BE2C (cell line): Measurements from ENCODE around the gene TRAM2.
A peak's percentile ranks its signal among the peaks of the same experiment; 100 is the strongest.

Experiments used
- DNase-seq: peaks from one replicate; pipeline ENCODE4 v3.0.0-alpha.2; 2020
- H3K27me3 ChIP-seq: fragments of 250-450 bp; sonication (Bioruptor Pico); 2 replicates; pipeline ENCODE4 v1.5.1; 2020; ENCODE audit warnings: mild to moderate bottlenecking
- H3K36me3 ChIP-seq: fragments of 250-450 bp; sonication (Bioruptor Pico); 2 replicates; pipeline ENCODE4 v1.5.1; 2020; ENCODE audit warnings: mild to moderate bottlenecking
- H3K4me1 ChIP-seq: fragments of 250-450 bp; sonication (Bioruptor Pico); 2 replicates; pipeline ENCODE4 v1.5.1; 2020
- H3K4me3 ChIP-seq: 2 replicates; pipeline ENCODE4 v1.5.1; 2011; ENCODE audit warnings: low read depth, low read length
- H3K9me3 ChIP-seq: fragments of 250-450 bp; sonication (Bioruptor Pico); 2 replicates; pipeline ENCODE4 v1.5.1; 2020
- TF ChIP-seq, protein P1 (sequence below): IDR thresholded peaks from 2 replicates; pipeline ENCODE4 v1.5.1; 2012; ENCODE audit warnings: mild to moderate bottlenecking, low read depth, low read length

Gene TRAM2

DNA sequence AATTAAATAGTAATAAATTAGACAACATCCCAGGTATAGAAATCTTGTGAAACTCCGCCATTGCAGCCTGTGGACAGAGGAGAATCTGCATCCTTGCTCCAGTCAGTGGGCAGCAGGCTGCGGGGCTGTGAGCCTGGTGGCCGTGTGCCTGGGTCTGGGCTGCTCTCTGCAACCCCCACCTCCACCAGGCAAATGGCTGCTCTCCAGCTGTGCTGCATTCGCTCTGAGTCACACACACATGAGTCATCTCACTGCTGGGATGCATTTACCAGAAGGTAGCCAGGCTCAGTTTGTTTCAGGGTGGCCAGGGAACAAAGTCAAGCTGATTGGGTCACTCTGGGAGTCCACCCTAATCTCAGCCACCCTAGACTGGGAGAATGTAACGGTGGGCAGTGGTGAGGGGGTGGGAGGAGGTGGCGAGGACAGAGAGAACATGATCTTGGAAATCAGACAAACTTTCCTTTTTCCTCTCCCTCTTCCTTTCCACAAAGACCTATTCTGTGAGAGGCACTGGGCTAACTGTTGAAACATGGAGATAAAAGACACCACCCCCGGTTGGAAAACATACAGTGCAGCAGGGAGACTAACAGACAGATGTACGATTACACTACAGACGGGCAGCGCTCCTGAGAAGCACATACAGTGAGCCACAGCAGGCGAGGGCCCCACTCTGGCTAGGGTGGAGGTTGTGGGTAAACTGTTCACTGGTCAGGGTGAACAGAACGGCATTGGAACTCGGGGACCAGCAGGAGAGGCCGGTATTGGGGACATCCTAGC lies 59.2 kb downstream of the TRAM2 start:
- Histone ChIP-seq H3K36me3 (no peaks in the 10 kb centered on the region; the same call in 1 of the 2 replicates), H3K27me3 (no peaks in the 10 kb centered on the region), H3K9me3 (no peaks in the 10 kb centered on the region), H3K4me3 (peak overlapping the region; percentile 35), H3K4me1 (peaks cover 13% of the 10 kb centered on the region)
- TF ChIP-seq, protein P1, sequence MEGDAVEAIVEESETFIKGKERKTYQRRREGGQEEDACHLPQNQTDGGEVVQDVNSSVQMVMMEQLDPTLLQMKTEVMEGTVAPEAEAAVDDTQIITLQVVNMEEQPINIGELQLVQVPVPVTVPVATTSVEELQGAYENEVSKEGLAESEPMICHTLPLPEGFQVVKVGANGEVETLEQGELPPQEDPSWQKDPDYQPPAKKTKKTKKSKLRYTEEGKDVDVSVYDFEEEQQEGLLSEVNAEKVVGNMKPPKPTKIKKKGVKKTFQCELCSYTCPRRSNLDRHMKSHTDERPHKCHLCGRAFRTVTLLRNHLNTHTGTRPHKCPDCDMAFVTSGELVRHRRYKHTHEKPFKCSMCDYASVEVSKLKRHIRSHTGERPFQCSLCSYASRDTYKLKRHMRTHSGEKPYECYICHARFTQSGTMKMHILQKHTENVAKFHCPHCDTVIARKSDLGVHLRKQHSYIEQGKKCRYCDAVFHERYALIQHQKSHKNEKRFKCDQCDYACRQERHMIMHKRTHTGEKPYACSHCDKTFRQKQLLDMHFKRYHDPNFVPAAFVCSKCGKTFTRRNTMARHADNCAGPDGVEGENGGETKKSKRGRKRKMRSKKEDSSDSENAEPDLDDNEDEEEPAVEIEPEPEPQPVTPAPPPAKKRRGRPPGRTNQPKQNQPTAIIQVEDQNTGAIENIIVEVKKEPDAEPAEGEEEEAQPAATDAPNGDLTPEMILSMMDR = no peak
- DNase-seq = peak; percentile 90

DNA sequence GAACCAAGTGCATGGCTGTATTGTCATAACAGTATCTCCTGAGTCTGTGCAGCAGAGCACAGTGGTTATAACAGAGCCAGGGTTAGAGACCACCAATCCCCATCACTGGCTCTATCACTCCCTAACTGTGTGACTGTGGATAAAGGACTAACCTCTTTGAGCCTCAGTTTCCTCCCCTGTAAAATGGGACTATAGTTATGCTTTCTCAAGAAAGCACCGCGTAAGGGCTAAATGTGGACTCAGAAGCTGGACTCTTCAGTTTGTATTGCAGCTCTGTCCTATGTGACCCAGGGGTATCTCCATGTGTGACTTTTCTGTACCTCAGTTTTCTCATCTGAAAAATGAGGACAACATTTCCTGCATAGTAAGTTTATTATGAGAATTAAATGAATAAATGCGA lies 59.9 kb downstream of the TRAM2 start:
- H3K27me3 ChIP-seq = no peaks in the 10 kb centered on the region
- H3K4me1 ChIP-seq = peaks cover 20% of the 10 kb centered on the region
- no peak for DNase-seq
- no peak overlapping the region for H3K4me3 ChIP-seq
- TF ChIP-seq, protein P1 = no peak
- H3K36me3 ChIP-seq = no peaks in the 10 kb centered on the region; the same call in 1 of the 2 replicates
- H3K9me3 ChIP-seq = no peaks in the 10 kb centered on the region

DNA sequence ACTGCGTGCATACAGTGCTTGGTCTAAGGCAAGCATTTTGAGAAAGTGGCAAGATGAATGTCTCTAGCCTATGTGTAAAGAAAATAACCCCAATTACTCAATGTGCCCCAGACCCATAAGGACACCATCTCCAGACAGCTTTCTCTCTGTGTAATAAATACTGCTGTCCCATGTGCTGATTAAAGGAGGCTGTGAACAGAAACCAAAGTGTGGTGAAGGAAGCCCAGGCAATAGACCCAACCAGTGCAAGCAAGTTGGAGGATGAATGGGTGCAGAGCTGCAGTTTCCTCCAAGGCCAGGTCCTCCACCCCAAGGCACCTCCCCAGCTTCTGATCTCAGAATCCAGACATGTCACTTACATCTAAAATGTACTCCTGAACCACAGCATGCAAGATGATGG lies 60.6 kb downstream of the TRAM2 start:
- Histone ChIP-seq H3K9me3 (no peaks in the 10 kb centered on the region), H3K4me1 (peaks cover 24% of the 10 kb centered on the region), H3K36me3 (no peaks in the 10 kb centered on the region; the same call in none of the 2 replicates), H3K27me3 (no peaks in the 10 kb centered on the region), H3K4me3 (no peak overlapping the region)
- DNase-seq = no peak
- TF ChIP-seq, protein P1 = no peak

DNA sequence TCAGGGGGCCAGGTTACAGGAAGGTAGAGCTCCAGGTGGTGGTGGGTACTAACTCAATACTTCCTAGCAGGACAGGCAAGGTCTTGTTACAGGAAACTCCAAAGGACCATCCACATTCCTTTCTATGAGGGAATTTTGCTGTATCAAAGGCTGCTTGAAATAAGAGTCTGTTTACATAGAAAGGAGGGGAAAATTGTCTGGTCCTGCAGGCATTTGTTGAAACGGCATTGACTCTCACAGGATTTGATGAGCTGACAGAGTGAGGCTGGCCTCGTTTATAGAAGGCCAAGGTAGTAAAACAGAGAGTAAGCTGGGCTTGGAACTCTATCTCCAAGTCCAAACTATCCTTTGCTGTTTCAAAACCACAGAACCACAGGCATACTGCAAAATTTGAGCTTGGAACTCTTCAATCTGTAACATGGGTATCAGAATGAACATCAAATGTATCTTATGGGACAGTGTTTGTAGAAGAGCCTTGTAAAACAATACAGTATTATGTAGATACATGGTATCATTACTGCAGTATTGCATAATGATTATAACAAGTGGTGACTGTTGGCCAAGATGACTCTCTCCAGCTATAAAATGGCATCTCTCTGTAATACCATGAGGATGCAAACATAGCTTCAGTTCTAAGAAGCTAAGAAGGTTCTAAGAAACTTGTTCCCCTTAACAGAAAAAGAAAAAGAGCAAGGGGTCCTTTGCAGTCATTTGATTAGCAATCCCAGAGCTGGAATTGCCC lies 61.5 kb downstream of the TRAM2 start:
- Histone ChIP-seq H3K27me3 (no peaks in the 10 kb centered on the region), H3K9me3 (no peaks in the 10 kb centered on the region), H3K4me3 (no peak overlapping the region), H3K36me3 (no peaks in the 10 kb centered on the region; the same call in none of the 2 replicates), H3K4me1 (peaks cover 24% of the 10 kb centered on the region)
- no peak for DNase-seq
- TF ChIP-seq, protein P1 = no peak

DNA sequence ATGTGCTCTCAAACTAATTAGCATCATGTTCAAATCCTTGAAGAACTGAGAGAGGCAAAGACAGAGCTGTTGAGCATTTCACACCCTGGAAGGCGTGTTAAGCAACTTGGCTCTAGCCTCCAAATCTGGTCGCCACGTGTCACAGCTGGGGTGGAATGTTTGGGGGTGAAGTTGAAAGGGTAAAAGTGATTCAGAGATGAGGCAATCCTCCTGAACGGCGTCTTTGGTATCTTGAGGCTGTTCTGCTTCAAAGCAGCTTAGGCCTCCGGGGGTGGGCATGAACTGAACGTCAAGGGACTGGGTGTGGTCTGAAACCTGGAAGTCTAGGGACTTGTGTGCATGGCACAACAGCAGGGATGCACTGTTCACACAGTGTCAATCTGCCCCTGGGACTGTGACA lies 62.3 kb downstream of the TRAM2 start:
- Histone ChIP-seq H3K4me1 (peaks cover 24% of the 10 kb centered on the region), H3K9me3 (no peaks in the 10 kb centered on the region), H3K27me3 (no peaks in the 10 kb centered on the region), H3K36me3 (no peaks in the 10 kb centered on the region; the same call in none of the 2 replicates), H3K4me3 (no peak overlapping the region)
- TF ChIP-seq, protein P1 = no peak
- DNase-seq = no peak

DNA sequence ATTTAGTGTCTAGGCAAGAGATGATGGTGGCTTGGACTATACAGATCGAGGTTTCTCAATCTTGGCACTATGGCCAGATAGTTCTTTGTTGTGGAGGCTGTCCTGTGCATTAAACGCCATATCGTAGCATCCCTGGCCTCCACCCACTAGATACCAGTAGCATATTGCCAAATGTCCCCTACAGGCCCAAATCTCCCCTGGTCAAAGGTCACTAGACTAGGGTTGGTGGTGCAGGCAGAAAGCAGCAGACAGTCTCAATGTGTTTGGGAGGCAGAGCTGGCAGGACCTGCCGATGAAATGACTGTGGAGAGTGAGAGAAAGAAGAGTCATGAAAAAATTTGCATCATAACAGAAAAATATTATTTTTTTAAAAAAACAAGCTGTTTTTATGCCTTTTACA lies 63.0 kb downstream of the TRAM2 start:
- peaks cover 22% of the 10 kb centered on the region for H3K4me1 ChIP-seq
- H3K4me3 ChIP-seq = no peak overlapping the region
- DNase-seq = no peak
- no peaks in the 10 kb centered on the region for H3K9me3 ChIP-seq
- no peaks in the 10 kb centered on the region for H3K27me3 ChIP-seq
- peaks cover 3% of the 10 kb centered on the region for H3K36me3 ChIP-seq
- TF ChIP-seq, protein P1 = no peak
